IMR-90 (cell line): ENCODE results near the gene TIGD3. TPM values are rescaled to one million over a fixed set of nuclear protein-coding genes. Genes with fewer than 3 reads are reported as not detected.

Source experiments
- ATAC-seq: fragments of 200-7000 bp; cut with Tn5 transposase; 2 replicates; pipeline ENCODE4 v1.9.1; 2020; ENCODE audit warnings: low read depth, mild to moderate bottlenecking, moderate library complexity
- BruUV-seq: library from RNA; stranded (reverse); fragments of 400-500 nt; replicated peaks from 2 replicates; lab custom pipeline; 2021; lab: Mats Ljungman, UMichigan
- CTCF ChIA-PET: fragments of 300-600 bp; formaldehyde crosslinking; extraction: SDS; loops from one replicate; lab custom pipeline; 2021; ENCODE audit warnings: antibody characterized with exemption; lab: Yijun Ruan, JAX
- POLR2A ChIA-PET: fragments of 300-600 bp; sonication (Branson Sonifier 250); formaldehyde crosslinking; loops from one replicate; lab custom pipeline; 2022; ENCODE audit warnings: antibody characterized with exemption; ENCODE audit not compliant: unreplicated experiment; lab: Charles Lee
- DNase-seq: peaks from one replicate; pipeline ENCODE4 v3.0.0; 2013
- H2AFZ ChIP-seq: replicated peaks from 2 replicates; pipeline ENCODE3; 2013; ENCODE audit warnings: low read length, mild to moderate bottlenecking; ENCODE audit not compliant: poor library complexity
- H2AK5ac ChIP-seq: 2 replicates; pipeline ENCODE4 v1.6.1; 2013; ENCODE audit warnings: low read depth, low read length, inconsistent platforms
- H2AK9ac ChIP-seq: replicated peaks from 2 replicates; pipeline ENCODE3; 2013; ENCODE audit warnings: mild to moderate bottlenecking, low read depth, low read length, moderate library complexity; ENCODE audit not compliant: poor library complexity
- H2BK120ac ChIP-seq: 2 replicates; pipeline ENCODE4 v1.6.1; 2013; ENCODE audit warnings: low read depth, low read length, inconsistent platforms
- H2BK15ac ChIP-seq: 3 replicates; pipeline ENCODE4 v1.6.1; 2013; ENCODE audit warnings: low read depth, low read length, inconsistent platforms
- H2BK20ac ChIP-seq: 2 replicates; pipeline ENCODE4 v1.6.1; 2013; ENCODE audit warnings: low read depth, mild to moderate bottlenecking, inconsistent platforms, low read length, moderate library complexity
- H2BK5ac ChIP-seq: 2 replicates; pipeline ENCODE4 v1.6.1; 2013; ENCODE audit warnings: mild to moderate bottlenecking, low read depth, low read length, inconsistent platforms; ENCODE audit not compliant: poor library complexity, severe bottlenecking
- H3K14ac ChIP-seq: replicated peaks from 2 replicates; pipeline ENCODE4 v1.6.1; 2013; ENCODE audit warnings: low read depth, low read length, inconsistent platforms
- H3K18ac ChIP-seq: 2 replicates; pipeline ENCODE4 v1.6.1; 2013; ENCODE audit warnings: low read depth, low read length, control low read depth
- H3K23ac ChIP-seq: 2 replicates; pipeline ENCODE4 v1.6.1; 2013; ENCODE audit warnings: low read depth, low read length, inconsistent platforms
- H3K27ac ChIP-seq: 2 replicates; pipeline ENCODE4 v1.5.1; 2013; ENCODE audit warnings: mild to moderate bottlenecking, control low read depth, low read length; ENCODE audit not compliant: insufficient read depth
- H3K27me3 ChIP-seq: 2 replicates; pipeline ENCODE4 v1.6.1; 2013; ENCODE audit warnings: low read length; ENCODE audit not compliant: control insufficient read depth, insufficient read depth
- H3K36me3 ChIP-seq: 2 replicates; pipeline ENCODE4 v1.6.1; 2013; ENCODE audit warnings: low read length, mixed read lengths; ENCODE audit not compliant: control insufficient read depth, insufficient read depth
- H3K4ac ChIP-seq: 2 replicates; pipeline ENCODE4 v1.6.1; 2013; ENCODE audit warnings: low read depth, low read length, inconsistent platforms
- H3K4me1 ChIP-seq: 2 replicates; pipeline ENCODE4 v1.6.1; 2013; ENCODE audit warnings: low read length, mixed read lengths; ENCODE audit not compliant: control insufficient read depth, insufficient read depth
- H3K4me2 ChIP-seq: 2 replicates; pipeline ENCODE4 v1.6.1; 2013; ENCODE audit warnings: low read depth, mild to moderate bottlenecking, control low read depth, low read length, moderate library complexity
- H3K4me3 ChIP-seq: 2 replicates; pipeline ENCODE4 v1.5.1; 2013; ENCODE audit warnings: low read depth, mild to moderate bottlenecking, control low read depth, low read length, moderate library complexity; ENCODE audit not compliant: insufficient read depth
- H3K56ac ChIP-seq: 2 replicates; pipeline ENCODE4 v1.6.1; 2013; ENCODE audit warnings: low read length, inconsistent platforms; ENCODE audit not compliant: insufficient read depth; ENCODE audit errors: extremely low read depth
- H3K79me1 ChIP-seq, 2 experiments: 2 replicates each; pipeline ENCODE4 v1.6.1; 2013; ENCODE audit warnings: low read length in 2 of 2, inconsistent platforms in 1 of 2, low read depth in 1 of 2
- H3K9ac ChIP-seq: 2 replicates; pipeline ENCODE4 v1.6.1; 2013; ENCODE audit warnings: low read depth, low read length, control low read depth
- H3K9me1 ChIP-seq: 2 replicates; pipeline ENCODE4 v1.6.1; 2013; ENCODE audit warnings: low read length, inconsistent platforms; ENCODE audit not compliant: insufficient read depth
- H3K9me3 ChIP-seq: 2 replicates; pipeline ENCODE4 v1.6.1; 2013; ENCODE audit warnings: low read length; ENCODE audit not compliant: control insufficient read depth, insufficient read depth
- H4K20me1 ChIP-seq: 2 replicates; pipeline ENCODE4 v1.6.1; 2013; ENCODE audit warnings: low read length, inconsistent platforms; ENCODE audit not compliant: insufficient read depth
- H4K5ac ChIP-seq: 2 replicates; pipeline ENCODE4 v1.6.1; 2013; ENCODE audit warnings: mild to moderate bottlenecking, low read depth, low read length, control low read depth
- H4K8ac ChIP-seq, 2 experiments: 2 replicates each; pipeline ENCODE4 v1.6.1; 2013; ENCODE audit warnings: low read depth in 2 of 2, low read length in 2 of 2, control low read depth in 1 of 2, inconsistent platforms in 1 of 2
- H4K91ac ChIP-seq: 2 replicates; pipeline ENCODE4 v1.6.1; 2013; ENCODE audit warnings: low read depth, low read length, inconsistent platforms; ENCODE audit not compliant: insufficient read depth
- BHLHE40 ChIP-seq: fragments of 150-350 bp; IDR thresholded peaks from 2 replicates; pipeline ENCODE4 v1.6.1; 2016; ENCODE audit warnings: mild to moderate bottlenecking, low read depth, low read length
- CEBPB ChIP-seq: IDR thresholded peaks from 2 replicates; pipeline ENCODE4 v1.6.1; 2012; ENCODE audit warnings: low read depth, low read length, improper control_type of control experiment
- CHD1 ChIP-seq: IDR thresholded peaks from 2 replicates; pipeline ENCODE4 v1.6.1; 2012; ENCODE audit warnings: low read depth, low read length, improper control_type of control experiment
- FOS ChIP-seq: fragments of 150-350 bp; IDR thresholded peaks from 2 replicates; pipeline ENCODE4 v1.6.1; 2016; ENCODE audit warnings: low read depth, low read length
- MAFK ChIP-seq: IDR thresholded peaks from 2 replicates; pipeline ENCODE4 v1.6.1; 2012; ENCODE audit warnings: low read depth, low read length, improper control_type of control experiment
- MAZ ChIP-seq: IDR thresholded peaks from 2 replicates; pipeline ENCODE4 v1.6.1; 2012; ENCODE audit warnings: low read depth, mild to moderate bottlenecking, low read length, improper control_type of control experiment, moderate library complexity, borderline replicate concordance
- MXI1 ChIP-seq: IDR thresholded peaks from 2 replicates; pipeline ENCODE4 v1.6.1; 2012; ENCODE audit warnings: low read depth, mild to moderate bottlenecking, low read length, moderate library complexity, borderline replicate concordance
- NFE2L2 ChIP-seq: fragments of 150-350 bp; IDR thresholded peaks from 2 replicates; pipeline ENCODE4 v1.6.1; 2016; ENCODE audit warnings: low read depth, mild to moderate bottlenecking, low read length
- POLR2A ChIP-seq: IDR thresholded peaks from 2 replicates; pipeline ENCODE4 v1.6.1; 2012; ENCODE audit warnings: mild to moderate bottlenecking, low read depth, low read length
- RAD21 ChIP-seq: IDR thresholded peaks from 2 replicates; pipeline ENCODE4 v1.6.1; 2012; ENCODE audit warnings: low read length, improper control_type of control experiment
- RCOR1 ChIP-seq: IDR thresholded peaks from 2 replicates; pipeline ENCODE4 v1.6.1; 2012; ENCODE audit warnings: mild to moderate bottlenecking, low read length, improper control_type of control experiment; ENCODE audit not compliant: insufficient replicate concordance
- RFX5 ChIP-seq: IDR thresholded peaks from 2 replicates; pipeline ENCODE4 v1.8.0; 2012; ENCODE audit warnings: low read depth, mild to moderate bottlenecking, low read length, moderate library complexity
- SMC3 ChIP-seq: fragments of 150-350 bp; IDR thresholded peaks from 2 replicates; pipeline ENCODE4 v1.6.1; 2016; ENCODE audit warnings: low read depth, mild to moderate bottlenecking, antibody characterized with exemption, low read length, moderate library complexity
- WGBS, 2 experiments: methylation state at CpG; one replicate each; pipeline versions ENCODE4 v1.1.5 to v1.1.7; 2013; ENCODE audit warnings: missing lambda C conversion rate in 2 of 2; ENCODE audit not compliant: insufficient read length in 1 of 2; ENCODE audit errors: extremely low coverage in 2 of 2; 5-methylcytosine and 5-hydroxymethylcytosine counted together
- dilution Hi-C: fragments of 300-500 bp; cut with HindIII; formaldehyde crosslinking; loops from one replicate; pipeline ENCODE4 v1.14.3; 2018; ENCODE audit warnings: low sequenced_read_pairs; ENCODE audit not compliant: unreplicated experiment
- in situ Hi-C: fragments of 300-500 bp; cut with MboI; formaldehyde crosslinking; loops from 3 replicates; pipeline ENCODE4 v1.14.3; 2019; ENCODE audit warnings: low sequenced_read_pairs, inconsistent platforms, mixed read lengths
- intact Hi-C: fragments of 100-400 bp; cut with micrococcal nuclease; formaldehyde crosslinking; loops from 2 replicates; pipeline ENCODE4 v1.10.0; 2022
- polyA plus RNA-seq, 3 experiments: library from polyadenylated mRNA; depleted of rRNA; stranded (reverse); fragments of >200 nt; gene quantifications; 2 replicates each; pipeline ENCODE4 v1.2.3, GENCODE V29; 2012; ENCODE audit warnings: low replicate concordance in 1 of 3
- total RNA-seq: library from RNA; depleted of rRNA; stranded (reverse); fragments of >200 nt; gene quantifications from 2 replicates; pipeline ENCODE4 v1.2.3, GENCODE V29; 2012
- TF ChIP-seq, protein P1 (sequence below): conservative IDR thresholded peaks from 2 replicates; pipeline ENCODE4 v1.5.1; 2012; ENCODE audit warnings: mild to moderate bottlenecking, low read depth, low read length, improper control_type of control experiment
- TF ChIP-seq, protein P2 (sequence below): fragments of 150-350 bp; IDR thresholded peaks from 2 replicates; pipeline ENCODE4 v1.6.1; 2017; ENCODE audit warnings: mild to moderate bottlenecking, antibody characterized with exemption, low read length, low read depth
- TF ChIP-seq, protein P3 (sequence below): fragments of 150-350 bp; IDR thresholded peaks from 2 replicates; pipeline ENCODE4 v1.6.1; 2016; ENCODE audit warnings: low read depth, mild to moderate bottlenecking, low read length, moderate library complexity, borderline replicate concordance

Gene TIGD3
- total and polyA plus RNA-seq, 2 of the 4 experiments (the other 2 are of a cell fraction), result 0.12 TPM; not detected in 1

DNA sequence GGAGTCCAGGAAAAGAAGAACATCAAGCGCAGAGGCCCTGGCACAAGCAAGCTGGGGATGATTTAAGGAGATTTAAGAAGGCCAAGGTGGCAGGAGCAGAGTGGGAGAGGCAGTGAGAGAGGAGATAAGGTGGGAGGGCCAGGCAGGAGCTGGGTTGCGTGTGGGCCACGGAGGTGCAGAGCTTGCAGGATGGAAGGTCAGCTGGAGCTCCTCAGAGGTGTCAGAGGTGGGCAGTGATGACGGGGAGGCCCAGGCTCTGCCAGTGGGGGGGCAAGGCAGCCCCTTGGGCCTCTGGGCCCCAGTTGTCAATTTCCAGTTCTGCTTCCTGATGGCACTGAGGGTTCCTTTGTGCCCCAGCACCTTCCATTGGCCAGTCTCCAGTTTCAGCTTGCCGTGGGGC lies 38.3 kb downstream of the TIGD3 start:
- no peak overlapping the region for H4K5ac ChIP-seq
- no peak overlapping the region for H3K23ac ChIP-seq
- no peak overlapping the region for H3K9ac ChIP-seq
- no peak for ATAC-seq
- DNase-seq, result no peak
- H4K8ac ChIP-seq, result 0 out of 4 replicates have a peak overlapping the region, but pooled peaks of 1 of the 2 experiments have one; percentile 1
- H2BK5ac ChIP-seq, result no peak overlapping the region
- 94% methylated on average over 5 of the region's 5 CpGs; no CpG with 5 or more reads in 1 of the 2 experiments for WGBS, 2 experiments
- H3K27me3 ChIP-seq, result no peaks in the 10 kb centered on the region
- H2BK15ac ChIP-seq, result no peak overlapping the region
- H3K27ac ChIP-seq, result no peak overlapping the region
- peaks cover 15 to 82% of the 10 kb centered on the region in 2 experiments for H3K79me1 ChIP-seq
- peaks cover 14% of the 10 kb centered on the region for H3K9me1 ChIP-seq
- intact Hi-C loops, result no loop called here
- H3K4me2 ChIP-seq, result no peak overlapping the region
- CTCF ChIA-PET, result interaction anchor here (0.5 kb wide), 1 partner anchor 40 kb away, joined by 3 read pairs; no protein-coding TSS in a partner anchor
- H3K18ac ChIP-seq, result no peak overlapping the region
- no peaks in the 10 kb centered on the region for H3K9me3 ChIP-seq
- no peak overlapping the region for H3K14ac ChIP-seq
- no peak overlapping the region for H3K4ac ChIP-seq
- BruUV-seq, result no TSS peak
- no peak overlapping the region for H2AK5ac ChIP-seq
- H2AK9ac ChIP-seq, result peak overlapping the region; percentile 71
- peaks cover 22% of the 10 kb centered on the region for H3K4me1 ChIP-seq
- POLR2A ChIA-PET, result interaction anchor here (0.5 to 0.6 kb wide), 2 partner anchors 47 to 116 kb away, joined by 11 to 12 read pairs; no protein-coding TSS in a partner anchor
- H4K20me1 ChIP-seq, result peaks cover 8% of the 10 kb centered on the region; the same call in 1 of the 2 replicates
- H3K56ac ChIP-seq, result no peak overlapping the region
- H2AFZ ChIP-seq, result no peak overlapping the region
- dilution Hi-C loops, result no loop called here
- peaks cover 42% of the 10 kb centered on the region for H3K36me3 ChIP-seq
- H2BK20ac ChIP-seq, result no peak overlapping the region
- in situ Hi-C loops, result no loop called here
- H4K91ac ChIP-seq, result no peak overlapping the region
- no peak overlapping the region for H2BK120ac ChIP-seq
- no peak overlapping the region for H3K4me3 ChIP-seq
- TF ChIP-seq CEBPB (no peak), MAZ (no peak), RCOR1 (no peak), BHLHE40 (no peak), RAD21 (no peak), CHD1 (no peak), SMC3 (no peak), FOS (no peak), NFE2L2 (no peak), POLR2A (no peak), MXI1 (no peak), MAFK (no peak), RFX5 (no peak)
- TF ChIP-seq, protein P1, sequence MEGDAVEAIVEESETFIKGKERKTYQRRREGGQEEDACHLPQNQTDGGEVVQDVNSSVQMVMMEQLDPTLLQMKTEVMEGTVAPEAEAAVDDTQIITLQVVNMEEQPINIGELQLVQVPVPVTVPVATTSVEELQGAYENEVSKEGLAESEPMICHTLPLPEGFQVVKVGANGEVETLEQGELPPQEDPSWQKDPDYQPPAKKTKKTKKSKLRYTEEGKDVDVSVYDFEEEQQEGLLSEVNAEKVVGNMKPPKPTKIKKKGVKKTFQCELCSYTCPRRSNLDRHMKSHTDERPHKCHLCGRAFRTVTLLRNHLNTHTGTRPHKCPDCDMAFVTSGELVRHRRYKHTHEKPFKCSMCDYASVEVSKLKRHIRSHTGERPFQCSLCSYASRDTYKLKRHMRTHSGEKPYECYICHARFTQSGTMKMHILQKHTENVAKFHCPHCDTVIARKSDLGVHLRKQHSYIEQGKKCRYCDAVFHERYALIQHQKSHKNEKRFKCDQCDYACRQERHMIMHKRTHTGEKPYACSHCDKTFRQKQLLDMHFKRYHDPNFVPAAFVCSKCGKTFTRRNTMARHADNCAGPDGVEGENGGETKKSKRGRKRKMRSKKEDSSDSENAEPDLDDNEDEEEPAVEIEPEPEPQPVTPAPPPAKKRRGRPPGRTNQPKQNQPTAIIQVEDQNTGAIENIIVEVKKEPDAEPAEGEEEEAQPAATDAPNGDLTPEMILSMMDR, result no peak
- TF ChIP-seq, protein P2, sequence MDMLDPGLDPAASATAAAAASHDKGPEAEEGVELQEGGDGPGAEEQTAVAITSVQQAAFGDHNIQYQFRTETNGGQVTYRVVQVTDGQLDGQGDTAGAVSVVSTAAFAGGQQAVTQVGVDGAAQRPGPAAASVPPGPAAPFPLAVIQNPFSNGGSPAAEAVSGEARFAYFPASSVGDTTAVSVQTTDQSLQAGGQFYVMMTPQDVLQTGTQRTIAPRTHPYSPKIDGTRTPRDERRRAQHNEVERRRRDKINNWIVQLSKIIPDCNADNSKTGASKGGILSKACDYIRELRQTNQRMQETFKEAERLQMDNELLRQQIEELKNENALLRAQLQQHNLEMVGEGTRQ, result no peak
- TF ChIP-seq, protein P3, sequence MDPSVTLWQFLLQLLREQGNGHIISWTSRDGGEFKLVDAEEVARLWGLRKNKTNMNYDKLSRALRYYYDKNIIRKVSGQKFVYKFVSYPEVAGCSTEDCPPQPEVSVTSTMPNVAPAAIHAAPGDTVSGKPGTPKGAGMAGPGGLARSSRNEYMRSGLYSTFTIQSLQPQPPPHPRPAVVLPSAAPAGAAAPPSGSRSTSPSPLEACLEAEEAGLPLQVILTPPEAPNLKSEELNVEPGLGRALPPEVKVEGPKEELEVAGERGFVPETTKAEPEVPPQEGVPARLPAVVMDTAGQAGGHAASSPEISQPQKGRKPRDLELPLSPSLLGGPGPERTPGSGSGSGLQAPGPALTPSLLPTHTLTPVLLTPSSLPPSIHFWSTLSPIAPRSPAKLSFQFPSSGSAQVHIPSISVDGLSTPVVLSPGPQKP, result no peak
